Measurements from ENCODE around the gene ARHGAP6. TPM values are rescaled to one million over a fixed set of nuclear protein-coding genes. Genes with fewer than 3 reads are reported as not detected.

The ARHGAP6 gene
- total RNA-seq, 2 experiments from 2014 or later: not detected

GRCh38 chrX:11678158-11678557, 12.4 kb upstream of the ARHGAP6 start:
- Mint-ChIP-seq H3K27me3 (peaks cover 4% of the 10 kb centered on the region), H3K27ac (no peak overlapping the region), H3K4me1 (ENCODE audit: low read depth) (no peaks in the 10 kb centered on the region), H3K9me3 (no peaks in the 10 kb centered on the region), H3K4me3 (no peak overlapping the region), H3K36me3 (ENCODE audit: low read depth) (no peaks in the 10 kb centered on the region)
- intact Hi-C loops (cut with micrococcal nuclease): no loop called here
- CTCF ChIA-PET: interaction anchor here (1.0 to 1.5 kb wide), 2 partner anchors 10 to 12 kb away, joined by 3 to 4 read pairs; partner anchors contain the start of gene ARHGAP6
- DNase-seq: no peak
- ATAC-seq: no peak
- TF ChIP-seq CTCF (IDR thresholded peaks at IDR 0.05): peak; percentile 21
- POLR2A ChIA-PET: no interaction called here

GRCh38 chrX:11672213-11672612, 6.5 kb upstream of the ARHGAP6 start:
- Mint-ChIP-seq H3K27me3 (peaks cover 22% of the 10 kb centered on the region), H3K9me3 (no peaks in the 10 kb centered on the region), H3K27ac (no peak overlapping the region), H3K4me1 (ENCODE audit: low read depth) (no peaks in the 10 kb centered on the region), H3K4me3 (no peak overlapping the region), H3K36me3 (ENCODE audit: low read depth) (no peaks in the 10 kb centered on the region)
- DNase-seq (no peak), ATAC-seq (no peak)
- TF ChIP-seq CTCF (IDR thresholded peaks at IDR 0.05): no peak
- intact Hi-C loops (cut with micrococcal nuclease): no loop called here
- ChIA-PET CTCF (interaction anchor here (1.0 kb wide), 1 partner anchor 39 kb away, joined by 3 read pairs; no protein-coding TSS in a partner anchor), POLR2A (no interaction called here)

- intact Hi-C loops (cut with micrococcal nuclease): no loop called here
Measured at GRCh38 chrX:11670316-11670715, 4.6 kb upstream of the ARHGAP6 start.

GRCh38 chrX:11666952-11667685, 1.4 kb upstream of the ARHGAP6 start:
- ATAC-seq: no peak
- Mint-ChIP-seq H3K36me3 (ENCODE audit: low read depth) (no peaks in the 10 kb centered on the region), H3K9me3 (no peaks in the 10 kb centered on the region), H3K27me3 (peaks cover 39% of the 10 kb centered on the region), H3K4me1 (ENCODE audit: low read depth) (peaks cover 2% of the 10 kb centered on the region), H3K4me3 (no peak overlapping the region), H3K27ac (no peak overlapping the region)
- DNase-seq: no peak
- ChIA-PET POLR2A (interaction anchor here (0.6 kb wide), 1 partner anchor 75 kb away, joined by 3 read pairs; no protein-coding TSS in a partner anchor), CTCF (no interaction called here)
- intact Hi-C loops (cut with micrococcal nuclease): loop anchor here (10.0 kb wide), 1 partner anchor 132 kb away; no protein-coding TSS in a partner anchor
- no peak for TF ChIP-seq CTCF (IDR thresholded peaks at IDR 0.05)

More at GRCh38 chrX:11670316-11670715, 4.6 kb upstream of the ARHGAP6 start:
- no peak overlapping the region for H3K4me3 Mint-ChIP-seq
- no peaks in the 10 kb centered on the region for H3K9me3 Mint-ChIP-seq
- ChIA-PET POLR2A (no interaction called here), CTCF (no interaction called here)
- ATAC-seq (no peak), DNase-seq (no peak)
- H3K36me3 Mint-ChIP-seq (ENCODE audit: low read depth): no peaks in the 10 kb centered on the region
- H3K27ac Mint-ChIP-seq: no peak overlapping the region
- TF ChIP-seq CTCF (IDR thresholded peaks at IDR 0.05): no peak
- peaks cover 33% of the 10 kb centered on the region for H3K27me3 Mint-ChIP-seq
- H3K4me1 Mint-ChIP-seq (ENCODE audit: low read depth): peaks cover 2% of the 10 kb centered on the region

- H3K9me3 Mint-ChIP-seq: no peaks in the 10 kb centered on the region
- ChIA-PET POLR2A (no interaction called here), CTCF (interaction anchor here (1.4 kb wide), 1 partner anchor 11 kb away, joined by 3 read pairs; no protein-coding TSS in a partner anchor)
- H3K27ac Mint-ChIP-seq: no peak overlapping the region
- intact Hi-C loops (cut with micrococcal nuclease): loop anchor here (10.0 kb wide), 1 partner anchor 131 kb away; no protein-coding TSS in a partner anchor
- peaks cover 2% of the 10 kb centered on the region for H3K4me1 Mint-ChIP-seq (ENCODE audit: low read depth)
- no peaks in the 10 kb centered on the region for H3K36me3 Mint-ChIP-seq (ENCODE audit: low read depth)
- peaks cover 37% of the 10 kb centered on the region for H3K27me3 Mint-ChIP-seq
- TF ChIP-seq CTCF (IDR thresholded peaks at IDR 0.05): no peak
- DNase-seq (no peak), ATAC-seq (no peak)
- no peak overlapping the region for H3K4me3 Mint-ChIP-seq
Measured at GRCh38 chrX:11666164-11666563, 444 bp upstream of the ARHGAP6 start.

Data from activated CD8-positive, alpha-beta T cell treated with anti-CD3 and anti-CD28 coated beads for 36 hours (primary cell).